Measurements from ENCODE around the gene FUCA1. TPM values are rescaled to one million over a fixed set of nuclear protein-coding genes. Genes with fewer than 3 reads are reported as not detected.

The FUCA1 gene
- total and polyA plus RNA-seq, 2 of the 8 experiments (the other 6 are each of a cell fraction or from before 2014, with no cell fraction given) = 5.9 to 6.4 TPM

DNA sequence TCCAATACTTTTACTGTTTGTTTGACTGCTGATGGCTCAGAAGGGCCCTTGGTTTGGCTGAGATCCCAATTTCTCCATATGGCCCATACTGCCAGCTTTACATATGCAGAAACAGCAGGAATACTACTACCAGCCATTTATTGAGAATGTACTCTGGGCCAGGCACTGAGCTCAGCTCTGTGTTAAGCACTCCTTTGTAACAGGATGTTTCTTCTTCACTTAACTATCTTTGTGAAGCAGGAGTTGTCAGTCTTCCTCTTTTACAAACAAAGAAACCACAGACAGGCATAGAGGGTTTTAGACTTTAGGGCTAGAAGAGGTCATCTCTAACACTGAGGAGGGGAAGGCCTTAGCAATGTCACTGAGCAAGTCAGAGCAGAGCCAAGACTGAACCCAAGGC is 51.2 kb downstream of the FUCA1 start:
- ChIA-PET POLR2A (ENCODE audit: partially characterized antibody) (interaction anchor here (1.1 to 1.5 kb wide), 4 partner anchors 9 to 162 kb away, joined by 3 to 5 read pairs (median 4); partner anchors contain the start of gene HMGCL), CTCF (ENCODE audit: partially characterized antibody) (interaction anchor here (1.2 to 2.9 kb wide), 5 partner anchors 7 to 100 kb away, joined by 3 to 13 read pairs (median 5); partner anchors contain the start of gene CNR2)
- Histone ChIP-seq H2BK120ac (replicated peaks; ENCODE audit: low read depth, low read length) (no peak overlapping the region), H3K79me1 (ENCODE audit: low read depth, low read length) (no peaks in the 10 kb centered on the region), H2AK5ac (ENCODE audit: low read depth, low read length) (no peak overlapping the region), H3K4me3 (ENCODE audit: extremely low read depth in 1 of 4, insufficient read depth in 2 of 4, low read depth in 3 of 4, low read length in 4 of 4) (no peak overlapping the region), H3K4ac (replicated peaks; ENCODE audit: insufficient read length, low read depth, low read length) (no peak overlapping the region), H3K9ac (replicated peaks in 1 of 4; ENCODE audit: extremely low read depth in 1 of 4, low read depth in 3 of 4, low read length in 3 of 4) (no peak overlapping the region), H4K91ac (replicated peaks; ENCODE audit: insufficient read length, low read length) (no peak overlapping the region), H2BK12ac (ENCODE audit: low read depth, low read length) (no peak overlapping the region), H4K8ac (ENCODE audit: extremely low read depth, insufficient read depth, low read length) (no peak overlapping the region), H3K23me2 (ENCODE audit: low read depth, low read length) (no peaks in the 10 kb centered on the region), H3K14ac (ENCODE audit: insufficient read length) (no peak overlapping the region), H3K23ac (ENCODE audit: insufficient read length) (no peak overlapping the region), H4K20me1 (replicated peaks in 1 of 2; ENCODE audit: control insufficient read depth in 1 of 2, insufficient read depth in 2 of 2, low read length in 2 of 2) (no peaks in the 10 kb centered on the region), H3K18ac (ENCODE audit: extremely low read depth, low read length) (no peak overlapping the region), H3K4me1 (replicated peaks in 1 of 4; ENCODE audit: control insufficient read depth in 3 of 4, insufficient read depth in 4 of 4, low read length in 3 of 4) (no peaks in the 10 kb centered on the region), H2BK5ac (ENCODE audit: low read depth, low read length) (no peak overlapping the region), H3K79me2 (ENCODE audit: control insufficient read depth in 1 of 2, insufficient read depth in 2 of 2, low read length in 2 of 2) (no peaks in the 10 kb centered on the region), H4K5ac (ENCODE audit: insufficient read length, low read depth, low read length) (no peak overlapping the region), H2BK15ac (ENCODE audit: low read length) (no peak overlapping the region), H2BK20ac (ENCODE audit: low read length) (no peak overlapping the region), H3K56ac (replicated peaks; ENCODE audit: insufficient read length, low read depth, low read length) (no peak overlapping the region), H3K27me3 (replicated peaks in 1 of 4; ENCODE audit: control insufficient read depth in 3 of 4, extremely low read depth in 1 of 4, insufficient read depth in 3 of 4, low read length in 3 of 4) (no peaks in the 10 kb centered on the region), H2AFZ (ENCODE audit: low read length) (no peak overlapping the region), H3K9me3 (ENCODE audit: insufficient read depth in 2 of 2, low read depth in 1 of 2, low read length in 1 of 2) (no peaks in the 10 kb centered on the region), H3K27ac (ENCODE audit: low read depth, low read length) (no peak overlapping the region), H3K36me3 (ENCODE audit: control insufficient read depth in 2 of 4, insufficient read depth in 4 of 4, low read length in 3 of 4) (peaks cover 0 to 23% (median 1%) of the 10 kb centered on the region in 4 experiments; a peak in 5 of 8 replicates), H3K4me2 (ENCODE audit: insufficient read depth in 1 of 2, low read depth in 2 of 2, low read length in 2 of 2) (no peak overlapping the region)
- TF ChIP-seq KDM1A (IDR thresholded peaks at IDR 0.05; ENCODE audit: borderline replicate concordance, low read length) (no peak), ZNF274 (IDR thresholded peaks at IDR 0.05; ENCODE audit: borderline replicate concordance, extremely low read depth, low read length) (no peak), SAP30 (IDR thresholded peaks at IDR 0.05; ENCODE audit: insufficient read depth, insufficient replicate concordance, low read length) (no peak), KDM5A (IDR thresholded peaks at IDR 0.05; ENCODE audit: low read length) (no peak), POLR2A (IDR thresholded peaks at IDR 0.05; ENCODE audit: control extremely low read depth in 1 of 2, low read depth in 2 of 2, low read length in 2 of 2) (no peak)
- FAIRE-seq (no peak), DNase-seq (ENCODE audit: low read depth in 1 of 2, low spot score in 2 of 2) (no peak)

Measured in H1 (cell line).